Measurements from ENCODE around the gene PLCG1.

Gene PLCG1

DNA sequence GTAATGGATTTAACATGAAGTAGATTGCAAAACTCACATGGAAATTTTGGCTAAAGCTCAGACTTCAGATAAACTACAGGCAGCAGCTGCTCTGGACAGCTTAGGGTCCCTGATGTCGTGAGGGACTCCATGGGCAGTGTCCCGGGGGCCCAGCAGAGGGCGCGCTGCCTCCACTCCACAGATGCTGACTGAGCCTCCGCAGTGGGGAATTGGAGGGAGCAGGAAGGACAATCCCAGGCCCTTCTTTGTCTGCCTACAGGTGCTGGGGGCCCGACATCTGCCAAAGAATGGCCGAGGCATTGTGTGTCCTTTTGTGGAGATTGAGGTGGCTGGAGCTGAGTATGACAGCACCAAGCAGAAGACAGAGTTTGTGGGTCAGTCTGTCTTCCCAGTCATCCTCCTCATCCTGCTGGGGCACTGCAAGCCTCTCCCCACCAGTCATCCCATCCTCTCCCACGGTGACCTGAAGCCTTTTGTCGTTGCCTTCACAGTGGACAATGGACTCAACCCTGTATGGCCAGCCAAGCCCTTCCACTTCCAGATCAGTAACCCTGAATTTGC, 35.9 kb downstream of the PLCG1 start:
- DNase-seq (ENCODE audit: insufficient read length, low spot score) (peak; percentile 80), FAIRE-seq (no peak)
- peak; percentile 86 for TF ChIP-seq CTCF (IDR thresholded peaks at IDR 0.05; ENCODE audit: insufficient read depth, missing control alignments)

- FAIRE-seq (no peak), DNase-seq (ENCODE audit: insufficient read length, low spot score) (no peak)
- TF ChIP-seq CTCF (IDR thresholded peaks at IDR 0.05; ENCODE audit: insufficient read depth, missing control alignments), result no peak
Measured at GRCh38 chr20:41173791-41174341, 36.5 kb downstream of the PLCG1 start.

DNA sequence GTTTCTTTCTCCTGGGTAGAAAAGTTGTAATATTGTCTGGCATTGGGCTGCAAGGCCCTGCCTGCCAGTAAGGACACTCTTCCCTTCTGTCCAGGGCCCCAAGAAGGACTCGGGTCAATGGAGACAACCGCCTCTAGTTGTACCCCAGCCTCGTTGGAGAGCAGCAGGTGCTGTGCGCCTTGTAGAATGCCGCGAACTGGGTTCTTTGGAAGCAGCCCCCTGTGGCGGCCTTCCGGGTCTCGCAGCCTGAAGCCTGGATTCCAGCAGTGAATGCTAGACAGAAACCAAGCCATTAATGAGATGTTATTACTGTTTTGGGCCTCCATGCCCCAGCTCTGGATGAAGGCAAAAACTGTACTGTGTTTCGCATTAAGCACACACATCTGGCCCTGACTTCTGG, 37.0 kb downstream of the PLCG1 start:
- FAIRE-seq, result no peak
- no peak for TF ChIP-seq CTCF (IDR thresholded peaks at IDR 0.05; ENCODE audit: insufficient read depth, missing control alignments)
- no peak for DNase-seq (ENCODE audit: insufficient read length, low spot score)

DNA sequence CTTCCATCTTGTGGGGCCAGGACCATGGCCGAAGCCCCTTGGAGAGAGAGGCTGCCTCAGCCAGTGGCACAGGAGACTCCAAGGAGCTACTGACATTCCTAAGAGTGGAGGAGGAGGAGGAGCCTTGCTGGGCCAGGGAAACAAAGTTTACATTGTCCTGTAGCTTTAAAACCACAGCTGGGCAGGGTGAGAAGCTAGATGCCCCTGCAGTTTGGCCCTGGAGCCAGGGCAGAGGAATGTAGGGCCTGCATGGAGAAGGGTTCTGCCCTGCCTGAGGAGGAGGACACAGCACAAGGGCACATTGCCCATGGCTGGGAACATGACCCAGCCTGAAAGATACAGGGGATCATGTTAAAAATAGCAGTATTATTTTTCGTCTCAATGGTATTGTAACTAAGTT, 37.4 kb downstream of the PLCG1 start:
- FAIRE-seq (no peak), DNase-seq (ENCODE audit: insufficient read length, low spot score) (no peak)
- TF ChIP-seq CTCF (IDR thresholded peaks at IDR 0.05; ENCODE audit: insufficient read depth, missing control alignments), result no peak

- TF ChIP-seq CTCF (IDR thresholded peaks at IDR 0.05; ENCODE audit: insufficient read depth, missing control alignments), result no peak
- FAIRE-seq, result no peak
Measured at GRCh38 chr20:41175201-41175651, 37.9 kb downstream of the PLCG1 start.

DNA sequence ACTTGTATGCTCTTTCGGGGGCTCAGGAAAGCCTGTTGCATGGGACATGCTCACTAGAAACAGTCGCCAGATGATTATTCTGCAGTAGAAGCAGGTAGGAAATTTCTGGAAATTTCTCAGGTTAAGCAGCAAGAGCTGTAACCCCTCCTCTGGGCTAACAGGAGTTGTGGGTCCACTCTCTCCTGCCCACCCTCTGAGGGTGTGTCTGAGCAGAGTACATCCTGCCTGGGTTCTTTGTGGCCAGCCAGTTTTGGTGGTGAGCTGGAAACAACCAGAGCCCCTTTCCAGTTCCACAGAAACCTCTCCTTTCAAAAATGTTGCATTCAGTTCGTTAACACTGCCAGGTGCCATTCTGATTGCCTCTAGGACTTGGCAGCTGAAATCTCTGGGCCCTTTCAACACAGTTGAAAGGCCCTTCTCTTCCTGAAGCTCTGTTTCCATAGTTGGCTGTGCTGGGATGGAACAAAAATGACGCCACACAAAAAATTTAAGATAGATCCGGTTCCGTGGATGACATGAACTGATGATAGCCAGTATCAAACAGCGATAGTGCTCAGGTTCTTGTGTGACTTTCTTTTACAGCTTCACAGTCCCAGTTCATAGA, 38.5 kb downstream of the PLCG1 start:
- no peak for TF ChIP-seq CTCF (IDR thresholded peaks at IDR 0.05; ENCODE audit: insufficient read depth, missing control alignments)
- DNase-seq (ENCODE audit: insufficient read length, low spot score) (no peak), FAIRE-seq (no peak)

More at GRCh38 chr20:41175201-41175651, 37.9 kb downstream of the PLCG1 start:
- DNase-seq (ENCODE audit: insufficient read length, low spot score), result no peak

Measured in D721Med (cell line).